T1000 (cell line): ENCODE results near the gene STMN3.
A peak's percentile ranks its signal among the peaks of the same experiment; 100 is the strongest.
"Not testable (repeated sequence)": the region's sequence is repeated elsewhere in the genome, so short reads cannot be mapped to it uniquely, and the experiment has no call there.

Experiments
- DNase-seq: peaks from one replicate; lab custom pipeline; 2025; ENCODE audit warnings: mixed read lengths; lab: John Stamatoyannopoulos, UW

STMN3 gene

DNA sequence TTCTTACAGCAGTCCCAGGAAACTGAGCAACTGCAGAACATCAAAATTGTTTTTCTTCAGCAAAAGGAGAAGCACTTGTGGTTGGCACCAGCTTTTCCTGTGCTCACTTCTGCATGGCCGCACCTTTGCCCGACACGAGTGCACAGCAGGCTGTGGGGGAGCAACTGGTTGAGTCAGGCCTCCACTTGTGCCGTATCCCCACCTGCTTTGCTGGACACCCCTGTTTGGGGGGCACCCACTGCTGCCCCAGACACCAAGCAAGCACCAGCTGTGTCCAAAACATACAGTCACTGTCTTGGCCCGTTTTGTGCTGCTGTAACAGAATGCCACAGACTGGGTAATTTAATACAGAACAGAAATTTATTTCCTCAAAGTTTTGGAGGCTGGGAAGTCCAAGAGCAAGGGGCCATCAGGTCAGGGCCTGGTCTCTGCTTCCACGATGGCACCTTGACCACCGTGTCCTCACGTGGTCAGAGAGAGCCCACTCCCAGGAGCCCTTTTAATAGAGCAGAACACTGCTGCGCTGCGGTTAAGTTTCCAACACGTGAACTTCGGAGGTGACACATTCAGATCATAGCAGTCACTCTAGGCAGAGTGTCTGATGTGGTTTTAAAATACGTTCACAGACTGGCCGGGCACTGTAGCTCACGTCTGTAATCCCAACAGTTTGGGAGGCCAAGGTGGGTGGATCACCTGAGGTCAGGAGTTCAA is 17.6 kb downstream of the STMN3 start:
- DNase-seq, result no peak

DNA sequence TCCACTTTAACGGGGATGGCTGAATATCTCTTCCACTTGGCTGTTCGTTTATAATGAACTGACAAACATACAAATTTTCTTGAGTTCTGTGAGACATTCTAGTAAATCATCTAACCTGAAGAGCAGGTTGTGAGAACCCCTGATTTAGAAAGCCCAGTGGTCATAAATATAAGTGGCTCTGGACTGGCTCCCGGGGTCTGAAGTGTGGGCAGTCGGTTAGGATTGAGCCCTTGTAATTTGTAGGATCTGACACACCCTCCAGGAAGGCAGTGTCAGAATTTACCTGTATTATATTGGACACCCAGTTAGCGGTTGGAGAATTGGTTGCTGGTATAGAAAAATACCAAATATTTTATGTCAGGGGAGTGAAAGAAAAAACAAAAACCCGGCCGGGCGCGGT is 19.5 kb downstream of the STMN3 start:
- no peak for DNase-seq

DNA sequence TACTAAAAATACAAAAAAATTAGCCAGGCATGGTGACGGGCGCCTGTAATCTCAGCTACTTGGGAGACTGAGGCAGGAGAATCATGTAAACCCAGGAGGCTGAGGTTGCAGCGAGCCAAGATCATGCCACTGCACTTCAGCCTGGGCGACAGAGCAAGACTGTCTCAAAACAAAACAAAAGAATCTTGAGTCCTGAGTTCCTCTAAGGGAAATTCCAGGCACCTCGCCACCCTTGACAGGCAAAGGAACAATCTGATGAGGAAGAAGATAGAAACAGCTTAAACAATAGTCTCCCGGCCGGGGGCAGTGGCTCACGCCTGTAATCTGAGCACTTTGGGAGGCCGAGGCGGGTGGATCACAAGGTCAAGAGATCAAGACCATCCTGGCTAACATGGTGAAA is 21.8 kb downstream of the STMN3 start:
- DNase-seq, result not testable (repeated sequence)

DNA sequence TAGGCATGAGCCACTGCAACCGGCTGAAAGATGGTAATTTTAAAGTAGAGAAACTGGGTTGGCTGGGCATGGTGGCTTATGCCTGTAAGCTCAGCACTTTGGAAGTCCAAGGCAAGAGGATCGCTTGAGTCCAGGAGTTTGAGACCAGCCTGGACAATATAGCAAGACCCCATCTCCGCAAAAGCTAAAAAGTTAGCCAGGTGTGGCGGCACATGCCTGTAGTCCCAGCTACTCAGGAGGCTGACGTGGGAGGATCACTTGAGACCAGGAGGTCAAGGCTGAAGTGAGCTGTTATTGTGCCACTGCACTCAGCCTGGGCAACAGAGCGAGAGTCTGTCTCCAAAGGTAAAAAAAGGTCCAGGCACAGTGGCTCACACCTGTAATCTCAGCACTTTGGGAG is 22.3 kb downstream of the STMN3 start:
- not testable (repeated sequence) for DNase-seq

DNA sequence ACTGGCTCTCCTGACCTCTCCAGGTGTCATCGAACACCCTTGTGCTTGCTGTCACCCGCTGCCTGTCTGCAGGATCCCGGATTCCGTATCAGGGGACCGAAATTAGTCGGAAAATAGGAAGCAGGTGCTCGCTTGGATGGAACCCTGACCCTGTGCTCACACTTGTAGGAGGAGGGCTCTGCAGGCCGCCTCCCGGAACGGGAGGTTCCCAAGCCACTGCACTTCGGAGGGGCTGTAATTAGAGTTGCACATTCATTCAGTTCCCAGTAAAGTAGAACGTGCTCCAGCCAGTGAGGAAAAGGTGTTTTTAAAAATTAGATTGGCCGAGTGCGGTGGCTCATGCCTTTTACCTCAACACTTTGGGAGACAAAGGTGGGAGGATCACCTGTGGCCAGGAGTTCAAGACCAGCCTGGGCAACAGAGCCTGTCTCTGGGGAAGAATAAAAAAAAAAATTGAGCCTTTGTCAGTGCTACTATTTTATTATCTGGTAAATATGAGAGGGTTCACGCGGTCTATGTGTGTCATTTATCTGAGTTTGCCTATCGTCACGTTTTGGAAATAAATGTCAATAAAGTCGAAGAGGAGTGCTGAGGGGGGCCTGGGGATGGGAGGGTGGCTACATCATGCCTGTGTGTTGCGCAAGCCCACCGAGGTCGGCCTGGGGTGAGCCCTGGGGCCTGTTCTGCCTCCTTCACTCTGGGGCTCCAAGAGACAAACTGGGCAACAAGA is 24.8 kb downstream of the STMN3 start:
- peak; percentile 40 for DNase-seq

DNA sequence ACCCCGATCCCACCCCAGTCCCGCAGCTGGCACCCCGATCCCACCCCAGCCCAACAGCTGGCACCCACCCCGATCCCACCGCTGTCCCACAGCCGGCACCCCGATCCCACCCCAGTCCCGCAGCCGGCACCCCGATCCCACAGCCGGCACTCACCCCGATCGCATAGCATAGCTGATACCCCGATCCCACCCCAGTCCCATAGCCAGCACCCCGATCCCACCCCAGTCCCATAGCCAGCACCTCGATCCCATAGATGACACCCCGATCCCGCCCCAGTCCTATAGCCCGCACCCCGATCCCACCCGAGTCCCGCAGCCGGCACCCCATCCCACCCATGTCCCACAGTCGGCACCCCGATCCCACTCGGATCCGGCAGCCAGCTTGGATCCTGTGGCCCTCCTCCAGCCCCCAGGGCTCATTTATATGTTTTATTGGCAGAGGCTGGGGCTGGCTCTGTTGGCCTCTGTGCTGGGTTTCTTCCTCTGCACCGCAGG is 25.4 kb downstream of the STMN3 start:
- DNase-seq, result no peak

DNA sequence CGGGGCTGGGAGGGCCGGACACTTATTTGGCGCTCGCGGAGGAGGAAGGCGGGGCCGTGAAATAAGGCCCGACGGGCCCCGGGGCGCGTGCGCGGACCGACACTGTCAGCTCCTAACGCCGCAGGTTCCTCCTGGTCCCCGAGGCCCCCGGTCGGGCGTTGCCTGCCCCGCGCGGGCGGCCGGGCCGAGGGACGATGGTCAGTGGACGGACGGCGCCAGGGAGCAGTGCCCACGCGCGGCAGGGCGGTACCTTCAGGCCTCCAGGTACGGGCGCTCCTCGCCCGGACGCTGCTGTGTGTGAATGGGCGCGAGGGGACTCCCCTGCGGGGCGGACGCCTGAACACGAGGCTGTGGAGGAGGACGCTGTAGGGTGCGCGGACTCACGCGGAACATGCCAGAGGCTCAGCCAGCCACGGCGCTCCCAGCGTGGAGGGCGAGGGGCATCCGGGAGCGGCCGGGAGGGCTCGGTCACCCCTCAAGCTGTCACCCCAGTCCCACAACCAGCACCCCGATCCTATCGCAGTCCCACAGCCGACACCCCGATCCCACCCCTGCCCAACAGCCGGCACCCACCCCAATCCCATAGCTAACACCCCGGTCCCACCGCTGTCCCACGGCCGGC is 26.0 kb downstream of the STMN3 start:
- peak; percentile 79 for DNase-seq

DNA sequence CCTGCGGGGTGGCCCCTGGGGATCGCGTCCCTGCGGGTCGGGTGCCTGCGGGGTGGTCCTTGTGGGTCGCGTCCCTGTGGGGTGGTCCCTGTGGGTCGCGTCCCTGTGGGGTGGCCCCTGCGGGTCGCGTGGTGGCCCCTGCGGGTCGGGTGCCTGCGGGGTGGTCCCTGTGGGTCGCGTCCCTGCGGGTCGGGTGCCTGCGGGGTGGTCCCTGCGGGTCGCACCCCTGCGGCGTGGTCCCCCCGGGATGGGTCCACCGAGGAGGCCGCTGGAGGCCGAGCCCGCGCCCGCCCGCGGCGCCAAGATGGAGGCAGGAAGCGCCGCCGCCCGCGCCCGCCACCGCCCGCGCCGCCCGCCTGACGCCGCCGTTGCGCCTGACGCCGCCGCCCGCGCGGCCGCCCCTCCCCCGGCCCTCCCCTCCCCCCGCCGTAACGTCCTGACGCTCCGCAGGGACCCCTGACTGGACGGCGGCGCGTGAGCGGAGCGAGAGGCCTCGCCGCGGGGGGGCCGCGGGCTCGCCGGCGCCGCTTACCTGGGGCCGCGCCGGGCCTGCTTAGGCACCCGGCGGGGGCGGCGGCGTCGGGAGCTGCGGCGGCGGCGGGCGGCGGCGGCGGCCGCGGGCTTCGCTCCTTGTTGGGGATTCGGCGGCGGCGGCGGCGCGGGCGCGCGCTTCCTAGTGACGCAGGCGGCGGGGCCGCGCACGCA is 26.6 kb downstream of the STMN3 start, which contains the start of gene GMEB2:
Gene GMEB2, minus strand, starts transcription at position 678 of the 705 bp plus-strand sequence. CDS start 7,704 bp downstream, outside the sequence.
- no peak for DNase-seq

DNA sequence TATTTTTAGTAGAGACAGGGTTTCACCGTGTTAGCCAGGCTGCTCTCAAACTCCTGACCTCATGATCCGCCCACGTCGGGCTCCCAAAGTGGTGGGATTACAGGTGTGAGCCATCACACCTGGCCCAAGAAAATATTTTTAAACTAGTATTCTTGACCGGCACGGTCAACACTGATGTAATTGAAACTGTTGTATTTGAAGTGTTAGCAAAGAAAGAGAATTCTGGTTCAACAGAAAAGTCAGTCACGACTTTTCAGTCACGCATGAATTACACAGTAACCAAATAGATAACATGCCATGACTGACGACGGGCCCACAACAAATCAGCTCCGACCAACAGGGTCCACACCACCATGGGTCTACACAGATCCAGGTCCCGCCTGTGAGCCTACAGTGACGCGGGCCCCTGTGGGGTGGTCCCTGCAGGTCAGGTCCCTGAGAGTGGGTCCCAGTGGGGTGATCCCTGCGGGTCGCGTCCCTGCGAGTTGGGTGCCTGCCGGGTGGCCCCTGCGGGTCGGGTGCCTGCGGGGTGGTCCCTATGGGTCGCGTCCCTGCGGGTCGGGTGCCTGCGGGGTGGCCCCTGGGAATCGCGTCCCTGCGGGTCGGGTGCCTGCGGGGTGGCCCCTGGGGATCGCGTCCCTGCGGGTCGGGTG is 27.3 kb downstream of the STMN3 start:
- DNase-seq, result no peak

DNA sequence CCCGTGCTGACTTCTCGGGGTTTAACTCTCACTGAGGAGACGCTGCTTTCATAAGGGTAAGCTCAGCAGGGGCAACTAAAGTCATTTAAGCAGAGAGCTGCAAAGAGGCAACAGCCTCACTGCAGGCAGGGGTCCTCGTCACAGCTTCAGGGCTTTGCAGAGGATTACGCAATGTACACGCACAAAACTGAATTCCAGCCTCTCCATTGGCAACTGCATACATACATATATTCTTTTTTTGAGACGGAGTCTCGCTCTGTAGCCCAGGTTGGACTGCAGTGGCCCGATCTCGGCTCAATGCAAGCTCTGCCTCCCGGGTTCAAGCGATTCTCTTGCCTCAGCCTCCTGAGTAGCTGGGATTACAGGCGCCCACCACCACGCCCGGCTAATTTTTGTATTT is 28.7 kb downstream of the STMN3 start:
- no peak for DNase-seq

DNA sequence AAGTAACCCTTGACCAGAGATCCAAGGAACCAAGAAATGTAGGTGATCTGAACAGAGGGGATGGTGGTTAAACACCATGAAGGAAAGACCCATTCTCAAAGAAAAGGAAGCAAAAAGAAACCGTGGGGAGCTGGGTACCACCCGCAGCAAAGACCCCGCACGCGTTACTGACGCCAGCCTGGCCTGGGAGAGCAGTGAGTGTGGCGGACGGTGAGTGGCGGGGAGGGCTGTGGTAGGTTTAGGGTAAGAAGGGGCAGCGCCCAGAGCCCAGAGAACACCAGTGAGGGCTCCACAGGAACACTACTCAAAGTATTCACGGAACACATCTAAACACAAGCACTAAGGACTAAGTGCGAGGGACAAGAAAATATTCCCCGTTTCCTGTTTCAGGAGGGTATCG is 30.5 kb downstream of the STMN3 start:
- DNase-seq, result no peak

DNA sequence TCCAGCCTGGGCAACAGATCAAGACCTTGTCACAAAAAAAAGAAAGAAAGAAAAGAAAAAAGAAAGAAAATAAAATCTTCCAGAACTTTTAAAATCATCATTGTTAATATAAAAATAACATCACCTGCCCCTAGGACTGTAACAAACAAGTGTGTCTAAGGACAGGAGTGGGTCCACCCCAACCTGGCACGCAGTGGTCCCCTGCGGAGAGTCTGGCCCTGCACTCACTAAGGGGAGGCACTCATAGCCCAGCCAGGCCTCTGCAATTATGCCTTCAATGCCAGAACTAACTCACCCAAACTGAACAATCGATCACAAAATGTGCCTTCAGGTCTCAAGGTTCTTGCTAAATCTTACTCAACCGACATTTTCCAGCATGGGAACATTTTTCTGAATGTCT is 31.1 kb downstream of the STMN3 start:
- DNase-seq, result no peak

DNA sequence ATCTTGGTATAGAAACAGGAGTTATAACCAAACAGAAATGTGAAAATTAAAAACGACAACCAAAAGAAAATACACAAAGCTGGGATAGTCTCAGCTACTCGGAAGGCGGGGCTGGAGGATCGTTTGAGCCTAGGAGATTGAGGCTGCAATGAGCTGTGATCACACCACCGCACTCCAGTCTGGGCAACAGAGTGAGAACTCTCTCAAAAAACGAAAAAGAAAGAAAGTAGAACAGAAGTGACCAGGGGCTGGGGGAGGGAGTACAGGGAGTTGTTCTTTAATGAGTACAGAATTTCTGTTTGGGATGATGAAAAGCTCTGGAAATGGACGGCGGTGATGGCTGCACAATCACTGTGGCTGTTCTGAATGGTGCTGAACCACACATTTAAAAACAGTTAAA is 32.2 kb downstream of the STMN3 start:
- no peak for DNase-seq

DNA sequence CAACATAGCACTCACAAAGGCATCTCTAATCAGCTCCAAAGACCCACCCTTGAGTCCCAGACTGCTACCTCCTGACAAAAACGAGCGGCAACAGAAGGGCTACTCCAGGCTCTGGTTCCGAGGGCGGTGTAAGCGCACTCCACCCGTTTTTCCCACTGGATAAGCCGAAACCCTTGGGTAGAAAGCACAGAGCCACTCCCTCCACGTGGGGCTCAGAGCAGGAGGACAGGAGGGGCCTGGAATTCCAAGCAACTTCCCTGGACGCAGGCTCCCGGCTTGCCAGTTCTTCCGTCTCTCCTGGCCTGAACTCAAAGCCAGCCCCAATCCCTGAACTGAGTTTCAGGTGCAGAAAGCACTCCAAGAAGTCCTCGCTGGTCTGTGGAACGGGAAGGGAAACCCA is 33.7 kb downstream of the STMN3 start:
- DNase-seq, result no peak

DNA sequence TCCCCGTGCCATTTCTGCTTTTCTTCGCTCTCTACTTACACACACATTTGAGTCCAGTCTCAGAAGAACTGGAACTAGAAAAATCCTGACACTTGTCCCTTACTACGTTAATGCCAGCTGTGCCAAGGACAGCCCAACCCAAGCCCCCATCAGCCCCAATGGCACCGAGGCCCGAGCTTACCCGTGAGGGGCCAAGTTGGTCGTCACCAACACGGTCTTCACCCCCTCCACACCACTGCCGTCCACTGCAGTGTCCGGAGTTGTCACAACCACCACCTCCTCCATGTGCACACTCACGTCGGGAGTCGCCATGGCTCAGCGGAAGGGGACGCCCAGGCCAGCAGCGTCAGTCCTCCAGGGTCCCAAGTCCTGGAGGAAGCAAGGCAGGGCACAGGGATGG is 34.1 kb downstream of the STMN3 start:
- DNase-seq, result no peak

DNA sequence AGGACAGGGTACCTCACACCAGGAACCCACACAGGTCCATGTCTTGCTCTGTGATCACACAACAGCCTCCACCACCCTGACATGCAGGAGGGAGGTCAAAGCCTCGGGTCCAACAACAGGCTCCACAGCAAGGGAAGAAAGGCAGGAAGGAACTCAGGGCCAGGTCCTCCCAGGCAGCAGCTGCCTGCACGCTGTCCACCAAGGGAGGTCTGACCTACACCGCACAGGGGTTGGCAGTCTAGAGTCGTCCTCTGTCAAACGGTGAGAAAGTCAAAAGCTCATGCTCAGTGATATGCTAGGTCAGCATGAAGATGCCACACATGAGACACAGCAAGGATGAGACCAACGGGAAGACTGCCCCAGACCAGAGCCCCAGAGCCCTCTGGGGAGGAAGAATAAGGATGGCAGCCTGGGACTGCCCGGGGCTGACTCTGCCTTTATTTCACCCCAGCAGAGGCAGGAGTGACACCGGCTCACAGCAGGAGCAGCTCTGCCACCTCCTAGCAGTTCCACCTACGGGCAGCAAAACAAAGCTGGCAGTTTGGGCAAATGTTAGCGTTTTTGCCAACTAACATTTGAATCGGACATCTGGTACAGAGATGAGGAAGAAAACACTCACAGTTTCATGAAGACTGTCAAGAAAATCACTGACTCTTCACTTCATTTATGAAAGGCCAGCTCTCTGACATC is 34.8 kb downstream of the STMN3 start:
- no peak for DNase-seq

DNA sequence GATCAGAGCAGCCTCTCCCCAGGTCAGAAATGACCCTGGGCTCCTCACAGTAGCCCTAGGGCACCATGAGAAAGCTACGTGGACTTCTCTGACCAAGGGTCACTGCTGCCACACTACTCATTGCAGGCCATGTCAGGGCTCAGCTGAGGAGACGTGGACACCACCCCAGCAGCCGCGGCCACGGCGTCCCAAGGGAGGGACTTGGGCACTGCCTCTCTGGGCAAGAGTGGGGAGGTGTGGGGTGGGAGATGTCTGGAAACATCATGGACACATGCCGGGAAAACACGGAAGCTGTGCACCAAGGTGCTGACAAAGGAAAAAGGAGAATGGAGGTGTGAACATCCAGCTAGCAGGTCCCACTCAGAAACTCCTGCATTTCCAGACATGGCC is 35.4 kb downstream of the STMN3 start:
- DNase-seq, result no peak

DNA sequence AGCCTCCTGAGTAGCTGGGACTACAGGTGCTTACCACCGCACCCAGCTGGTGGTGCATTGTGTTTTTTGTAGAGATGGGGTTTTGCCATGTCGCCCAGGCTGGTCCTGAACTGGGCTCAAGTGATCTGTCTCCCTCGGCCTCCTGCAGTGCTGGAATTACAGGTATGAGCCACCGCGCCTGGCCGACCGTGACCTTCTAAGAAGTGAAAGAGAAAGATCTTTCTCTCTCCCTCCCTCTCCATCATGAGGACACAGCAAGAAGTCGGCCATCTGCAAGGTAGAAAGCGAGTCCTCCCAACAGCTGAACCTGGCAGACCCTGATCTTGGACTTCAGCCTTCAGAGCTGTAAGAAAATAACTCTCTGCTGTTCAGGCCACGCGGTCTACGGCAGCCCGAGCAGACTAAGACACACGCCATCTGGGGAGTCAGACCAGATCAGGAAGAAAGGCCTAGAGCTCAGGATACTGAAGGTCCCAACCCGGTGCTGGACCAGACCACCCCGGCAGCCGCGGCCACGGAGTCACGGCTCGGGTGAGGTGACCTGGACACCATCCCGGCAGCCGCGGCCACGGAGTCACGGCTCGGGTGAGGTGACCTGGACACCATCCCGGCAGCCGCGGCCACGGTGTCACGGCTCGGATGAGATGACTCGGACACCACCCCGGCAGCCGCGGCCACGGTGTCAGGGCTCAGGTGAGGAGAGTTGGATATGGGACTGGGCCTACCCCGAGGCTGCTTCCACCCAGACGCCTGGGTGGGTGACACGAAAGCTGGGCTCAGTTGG is 35.9 kb downstream of the STMN3 start:
- DNase-seq, result no peak

DNA sequence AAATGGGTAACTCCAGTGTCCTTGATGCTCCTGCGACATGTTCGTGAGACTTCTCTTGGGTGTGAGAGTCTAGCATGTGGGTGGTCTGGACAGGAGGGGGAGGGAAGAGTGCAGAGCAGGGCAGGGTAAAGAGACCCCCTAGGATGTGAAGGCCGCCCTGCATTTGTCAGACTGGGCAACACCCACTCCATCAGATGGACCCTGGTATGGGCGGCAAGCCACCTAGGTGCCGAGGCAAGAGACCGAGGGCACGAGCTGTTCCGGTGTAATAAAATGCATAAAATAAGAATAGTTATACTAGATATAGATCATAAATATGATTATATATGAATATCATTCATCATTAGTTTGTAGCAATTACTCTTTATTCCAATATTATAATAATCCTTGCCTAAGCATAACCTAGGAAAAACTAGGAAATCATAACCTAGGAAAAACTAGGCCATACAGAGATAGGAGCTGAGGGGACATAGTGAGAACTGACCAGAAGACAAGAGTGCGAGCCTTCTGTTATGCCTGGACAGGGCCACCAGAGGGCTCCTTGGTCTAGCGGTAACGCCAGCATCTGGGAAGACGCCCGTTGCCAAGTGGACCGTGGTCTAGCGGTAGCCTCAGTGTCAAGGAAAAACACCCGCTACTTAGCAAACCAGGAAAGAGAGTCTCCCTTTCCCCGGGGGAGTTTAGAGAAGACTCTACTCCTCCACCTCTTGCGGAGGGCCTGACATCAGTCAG is 39.2 kb downstream of the STMN3 start:
- DNase-seq, result not testable (repeated sequence)
